ENCODE data around the gene MAGI1.
"Not testable (repeated sequence)": the region's sequence is repeated elsewhere in the genome, so short reads cannot be mapped to it uniquely, and the experiment has no call there.

MAGI1 gene

GRCh38 chr3:65864357-65864904 is 174.3 kb downstream of the MAGI1 start:
- H3K27ac Mint-ChIP-seq, result no peak overlapping the region
- no peak overlapping the region for H3K4me3 Mint-ChIP-seq
- H3K9me3 Mint-ChIP-seq, result no peaks in the 10 kb centered on the region
- H3K4me1 Mint-ChIP-seq, result no peaks in the 10 kb centered on the region
- H3K27me3 Mint-ChIP-seq, result no peaks in the 10 kb centered on the region
- ATAC-seq, result no peak
- H3K36me3 Mint-ChIP-seq, result no peaks in the 10 kb centered on the region

DNA sequence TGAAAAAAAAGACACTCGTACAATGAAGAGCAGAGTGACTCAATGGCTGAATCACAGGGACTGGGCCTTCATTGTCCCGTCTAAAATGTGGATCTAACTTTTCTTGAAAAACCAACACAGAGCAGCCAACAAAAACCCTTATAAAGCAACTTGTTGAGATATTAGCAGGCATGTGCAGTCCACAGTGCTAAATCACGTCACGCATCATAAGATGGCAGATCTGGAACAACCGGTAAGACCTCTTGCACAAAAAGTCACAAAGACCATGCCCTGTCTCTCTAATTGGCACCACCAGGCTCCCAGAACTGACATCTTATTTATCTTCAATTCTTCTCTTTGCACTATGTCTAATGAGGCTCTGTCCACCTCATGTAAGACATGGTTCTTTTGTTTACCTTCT is 177.0 kb downstream of the MAGI1 start:
- Mint-ChIP-seq H3K27me3 (no peaks in the 10 kb centered on the region), H3K4me1 (no peaks in the 10 kb centered on the region), H3K4me3 (no peak overlapping the region), H3K9me3 (no peaks in the 10 kb centered on the region), H3K36me3 (no peaks in the 10 kb centered on the region), H3K27ac (no peak overlapping the region)
- ATAC-seq, result no peak

- not testable (repeated sequence) for H3K9me3 Mint-ChIP-seq, H3K27ac Mint-ChIP-seq, H3K4me1 Mint-ChIP-seq, ATAC-seq, H3K4me3 Mint-ChIP-seq, H3K27me3 Mint-ChIP-seq, H3K36me3 Mint-ChIP-seq
Observed at GRCh38 chr3:65859612-65860011, 179.1 kb downstream of the MAGI1 start.

DNA sequence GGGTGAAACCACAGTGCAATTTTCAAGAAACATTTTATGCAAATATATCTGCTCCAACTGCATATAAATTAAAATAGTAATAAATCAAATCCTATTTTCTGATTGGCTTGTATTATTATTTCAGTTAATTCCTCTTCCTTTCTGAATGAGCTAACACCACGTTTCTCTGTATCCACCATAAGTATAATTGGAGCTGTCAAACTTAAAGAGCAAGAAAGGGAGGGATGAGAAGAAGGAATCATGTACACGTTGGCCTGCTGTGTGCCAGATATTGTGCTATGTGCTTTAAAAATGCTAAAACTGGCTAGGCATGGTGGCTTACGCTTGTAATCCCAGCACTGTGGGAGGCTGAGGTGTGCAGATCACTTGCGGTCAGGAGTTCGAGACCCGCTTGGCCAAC is 180.0 kb downstream of the MAGI1 start:
- Mint-ChIP-seq H3K4me1 (no peaks in the 10 kb centered on the region), H3K36me3 (no peaks in the 10 kb centered on the region), H3K9me3 (peaks cover 2% of the 10 kb centered on the region), H3K27me3 (no peaks in the 10 kb centered on the region), H3K27ac (no peak overlapping the region), H3K4me3 (no peak overlapping the region)
- no peak for ATAC-seq

DNA sequence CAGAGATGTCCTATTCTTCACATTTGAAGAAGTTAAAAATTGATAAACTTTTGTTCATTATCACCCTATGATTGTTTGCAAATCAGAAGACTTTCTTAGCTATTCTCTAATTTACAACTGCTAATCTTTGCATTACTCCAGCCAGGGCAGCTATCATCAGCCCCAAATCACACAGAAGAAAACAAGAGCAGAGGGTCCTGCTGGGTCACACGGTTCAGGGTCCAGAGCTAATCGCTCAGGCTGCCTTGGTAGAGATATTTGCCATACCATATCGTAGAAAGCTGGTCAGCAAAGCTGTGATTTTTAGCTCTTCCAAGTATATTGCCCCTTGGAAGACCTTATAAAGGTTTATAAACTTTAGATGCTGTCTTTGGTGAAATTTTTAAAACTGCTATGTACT is 181.4 kb downstream of the MAGI1 start:
- Mint-ChIP-seq H3K27ac (no peak overlapping the region), H3K9me3 (peaks cover 2% of the 10 kb centered on the region), H3K4me1 (no peaks in the 10 kb centered on the region), H3K36me3 (no peaks in the 10 kb centered on the region), H3K4me3 (no peak overlapping the region), H3K27me3 (no peaks in the 10 kb centered on the region)
- no peak for ATAC-seq

DNA sequence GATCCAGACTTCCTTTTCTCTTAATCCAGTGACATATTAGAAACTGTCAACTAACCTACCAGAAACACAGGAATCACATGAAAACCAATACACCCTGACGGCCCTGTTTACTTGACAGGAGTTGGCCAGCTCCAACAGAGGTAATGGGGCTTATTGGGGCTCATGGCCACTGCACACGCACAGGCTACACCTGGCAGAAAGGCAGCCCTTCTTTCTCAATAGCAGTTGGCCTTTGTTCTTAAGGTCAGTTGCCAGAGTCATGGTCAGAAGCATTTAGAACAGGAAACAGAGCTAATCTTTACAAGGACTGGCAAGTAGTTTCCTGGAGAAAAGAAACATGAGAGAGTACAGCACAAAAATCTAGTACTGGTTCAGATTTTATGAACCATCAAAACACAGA is 181.8 kb downstream of the MAGI1 start:
- H3K36me3 Mint-ChIP-seq, result no peaks in the 10 kb centered on the region
- no peak for ATAC-seq
- no peak overlapping the region for H3K27ac Mint-ChIP-seq
- no peaks in the 10 kb centered on the region for H3K4me1 Mint-ChIP-seq
- no peaks in the 10 kb centered on the region for H3K27me3 Mint-ChIP-seq
- H3K9me3 Mint-ChIP-seq, result peaks cover 2% of the 10 kb centered on the region
- H3K4me3 Mint-ChIP-seq, result no peak overlapping the region

DNA sequence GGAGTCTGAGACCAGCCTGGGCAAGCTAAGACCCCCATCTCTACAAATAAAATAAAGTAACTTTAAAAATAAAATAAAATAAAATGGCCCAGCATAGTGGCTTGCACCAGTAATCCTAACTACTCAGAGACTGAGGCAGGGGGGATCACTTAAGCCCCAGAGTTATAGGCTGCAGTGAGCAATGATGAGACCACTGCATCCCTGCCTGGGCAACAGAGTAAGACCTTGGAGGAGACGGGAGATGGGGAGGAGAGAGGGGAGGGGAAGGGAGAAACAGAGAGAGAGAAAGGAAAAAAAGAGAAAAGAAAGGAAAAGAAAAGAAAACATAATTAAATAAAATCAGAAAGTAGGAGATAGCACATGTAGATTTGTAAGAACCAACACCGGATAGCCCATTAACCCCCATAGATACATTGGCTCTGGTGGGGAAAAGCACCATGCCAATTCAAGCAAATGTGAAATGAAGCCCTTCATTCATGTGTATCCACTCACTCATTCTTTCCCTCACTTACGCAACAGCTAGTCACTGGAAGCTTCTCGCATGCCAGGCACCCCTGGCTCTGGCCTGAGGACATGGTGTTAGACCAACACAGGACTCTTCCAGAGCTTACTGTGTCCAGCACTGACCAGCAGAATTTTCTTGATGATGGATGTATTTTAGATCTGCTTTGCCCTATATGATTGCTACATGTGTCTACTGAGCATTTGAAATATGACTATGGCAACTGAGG is 183.2 kb downstream of the MAGI1 start:
- no peaks in the 10 kb centered on the region for H3K4me1 Mint-ChIP-seq
- no peak overlapping the region for H3K27ac Mint-ChIP-seq
- H3K4me3 Mint-ChIP-seq, result no peak overlapping the region
- H3K36me3 Mint-ChIP-seq, result no peaks in the 10 kb centered on the region
- H3K27me3 Mint-ChIP-seq, result no peaks in the 10 kb centered on the region
- no peak for ATAC-seq
- peaks cover 2% of the 10 kb centered on the region for H3K9me3 Mint-ChIP-seq

DNA sequence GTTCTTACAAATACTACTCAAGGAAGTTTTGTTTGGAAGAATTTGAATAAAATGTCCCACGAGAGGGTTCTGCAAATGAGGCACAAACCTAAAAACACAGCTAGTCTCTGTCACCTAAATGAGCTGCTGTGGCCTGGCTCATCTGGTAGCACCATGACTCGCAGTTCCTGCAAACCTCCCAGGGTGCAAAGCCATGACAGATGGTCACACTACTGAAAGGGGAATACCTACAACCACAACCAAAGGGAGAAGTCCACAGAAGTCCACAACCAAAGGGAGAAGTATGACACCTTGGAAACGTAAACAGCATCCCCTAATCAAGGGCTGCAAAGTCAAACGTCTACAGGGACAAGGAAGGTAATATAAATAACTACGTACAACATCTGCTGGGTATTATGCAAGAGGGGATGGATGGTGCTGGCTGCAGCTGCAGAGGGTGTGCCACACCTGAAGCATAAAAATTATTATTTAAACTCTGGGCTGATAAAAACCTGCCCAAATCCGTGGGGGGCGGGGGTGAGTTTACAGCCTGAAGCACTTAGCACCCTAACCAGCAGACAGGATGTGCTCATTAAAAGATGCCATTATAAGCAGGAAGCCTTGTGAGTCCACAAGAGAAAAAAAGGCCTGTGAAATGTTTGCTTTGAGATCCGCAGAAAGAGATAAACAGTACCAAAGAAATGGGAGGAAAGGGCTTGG is 184.0 kb downstream of the MAGI1 start:
- no peak for ATAC-seq
- Mint-ChIP-seq H3K27ac (no peak overlapping the region), H3K9me3 (peaks cover 2% of the 10 kb centered on the region), H3K36me3 (no peaks in the 10 kb centered on the region), H3K4me1 (no peaks in the 10 kb centered on the region), H3K27me3 (no peaks in the 10 kb centered on the region), H3K4me3 (no peak overlapping the region)

GRCh38 chr3:65851827-65852226 is 186.9 kb downstream of the MAGI1 start:
- Mint-ChIP-seq H3K27ac (no peak overlapping the region), H3K9me3 (peaks cover 2% of the 10 kb centered on the region), H3K27me3 (no peaks in the 10 kb centered on the region), H3K4me1 (no peaks in the 10 kb centered on the region), H3K36me3 (no peaks in the 10 kb centered on the region), H3K4me3 (no peak overlapping the region)
- ATAC-seq, result no peak

DNA sequence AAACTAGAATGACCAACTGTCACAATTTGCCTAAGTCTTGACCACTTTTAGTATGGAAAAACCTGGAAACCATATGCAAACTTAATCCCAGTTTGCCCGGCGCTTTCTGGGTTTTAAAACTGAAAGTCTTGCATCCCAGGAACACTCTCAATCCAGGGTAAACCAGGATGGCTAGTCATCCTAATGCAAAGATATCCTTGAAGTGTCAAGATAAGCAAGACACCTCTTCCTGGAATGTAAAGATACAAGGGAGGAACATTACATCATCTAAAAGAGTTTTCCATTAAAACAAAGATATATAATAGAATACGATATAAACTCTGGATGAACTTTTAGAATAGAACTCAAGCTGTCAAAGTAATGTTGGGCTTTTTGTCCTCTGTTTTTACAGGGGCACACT is 188.5 kb downstream of the MAGI1 start:
- no peaks in the 10 kb centered on the region for H3K27me3 Mint-ChIP-seq
- peaks cover 2% of the 10 kb centered on the region for H3K9me3 Mint-ChIP-seq
- no peaks in the 10 kb centered on the region for H3K36me3 Mint-ChIP-seq
- ATAC-seq, result no peak
- no peak overlapping the region for H3K27ac Mint-ChIP-seq
- no peak overlapping the region for H3K4me3 Mint-ChIP-seq
- no peaks in the 10 kb centered on the region for H3K4me1 Mint-ChIP-seq

DNA sequence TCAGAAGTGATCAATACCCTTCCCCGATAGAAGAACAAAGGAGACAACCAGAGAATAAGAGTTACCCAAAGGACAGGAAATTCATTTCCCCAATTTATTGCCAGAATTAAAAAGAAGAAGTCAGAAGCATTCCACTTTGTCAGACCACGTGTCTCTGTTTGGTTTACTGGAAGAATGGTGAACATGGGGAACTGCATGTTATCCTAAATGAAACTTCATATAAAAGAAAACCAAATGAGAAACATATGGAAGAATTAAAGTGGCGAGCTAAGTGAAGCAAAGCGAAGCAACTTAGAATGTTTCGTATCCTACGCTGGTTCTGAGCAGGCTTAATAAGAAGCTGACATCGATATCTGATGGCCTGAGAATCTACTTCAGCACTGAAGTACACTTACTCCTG is 190.7 kb downstream of the MAGI1 start:
- H3K36me3 Mint-ChIP-seq, result no peaks in the 10 kb centered on the region
- no peaks in the 10 kb centered on the region for H3K9me3 Mint-ChIP-seq
- no peak overlapping the region for H3K27ac Mint-ChIP-seq
- H3K4me3 Mint-ChIP-seq, result no peak overlapping the region
- no peaks in the 10 kb centered on the region for H3K27me3 Mint-ChIP-seq
- no peaks in the 10 kb centered on the region for H3K4me1 Mint-ChIP-seq
- no peak for ATAC-seq

GRCh38 chr3:65846936-65847335 is 191.8 kb downstream of the MAGI1 start:
- ATAC-seq, result no peak

GRCh38 chr3:65844370-65844769 is 194.3 kb downstream of the MAGI1 start:
- H3K4me3 Mint-ChIP-seq, result no peak overlapping the region
- H3K27ac Mint-ChIP-seq, result no peak overlapping the region
- H3K4me1 Mint-ChIP-seq, result no peaks in the 10 kb centered on the region
- H3K27me3 Mint-ChIP-seq, result no peaks in the 10 kb centered on the region
- no peaks in the 10 kb centered on the region for H3K9me3 Mint-ChIP-seq
- H3K36me3 Mint-ChIP-seq, result no peaks in the 10 kb centered on the region
- no peak for ATAC-seq

More at GRCh38 chr3:65846936-65847335, 191.8 kb downstream of the MAGI1 start:
- Mint-ChIP-seq H3K9me3 (no peaks in the 10 kb centered on the region), H3K36me3 (no peaks in the 10 kb centered on the region), H3K4me1 (no peaks in the 10 kb centered on the region), H3K27me3 (no peaks in the 10 kb centered on the region), H3K27ac (no peak overlapping the region), H3K4me3 (no peak overlapping the region)

GRCh38 chr3:65843732-65844131 is 195.0 kb downstream of the MAGI1 start:
- no peaks in the 10 kb centered on the region for H3K36me3 Mint-ChIP-seq
- H3K9me3 Mint-ChIP-seq, result no peaks in the 10 kb centered on the region
- ATAC-seq, result no peak
- no peaks in the 10 kb centered on the region for H3K4me1 Mint-ChIP-seq
- H3K27me3 Mint-ChIP-seq, result no peaks in the 10 kb centered on the region
- no peak overlapping the region for H3K27ac Mint-ChIP-seq
- no peak overlapping the region for H3K4me3 Mint-ChIP-seq

- no peak for ATAC-seq
- Mint-ChIP-seq H3K9me3 (peaks cover 2% of the 10 kb centered on the region), H3K27me3 (no peaks in the 10 kb centered on the region), H3K4me1 (no peaks in the 10 kb centered on the region), H3K4me3 (no peak overlapping the region), H3K27ac (no peak overlapping the region), H3K36me3 (no peaks in the 10 kb centered on the region)
Observed at GRCh38 chr3:65837604-65838003, 201.1 kb downstream of the MAGI1 start.

DNA sequence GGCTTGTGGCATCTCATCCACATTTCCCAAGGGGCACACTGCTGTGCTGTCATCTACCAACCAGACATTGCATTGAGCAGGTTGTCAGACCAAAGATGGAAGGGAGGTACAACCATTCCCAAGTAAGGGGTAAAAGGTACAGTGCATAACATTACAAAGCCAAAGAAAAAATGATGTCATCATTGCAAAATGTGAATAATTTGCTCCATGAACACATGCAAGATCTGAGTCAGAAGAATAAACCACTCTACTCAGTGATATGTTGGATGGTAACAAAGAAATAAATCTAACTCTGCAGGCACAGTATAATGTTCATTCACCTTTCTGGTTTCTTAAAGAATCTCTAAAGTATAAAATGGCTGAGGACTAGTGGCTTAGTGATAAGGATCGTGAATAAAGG is 202.7 kb downstream of the MAGI1 start:
- H3K27me3 Mint-ChIP-seq, result no peaks in the 10 kb centered on the region
- H3K27ac Mint-ChIP-seq, result no peak overlapping the region
- no peaks in the 10 kb centered on the region for H3K36me3 Mint-ChIP-seq
- peaks cover 2% of the 10 kb centered on the region for H3K9me3 Mint-ChIP-seq
- H3K4me3 Mint-ChIP-seq, result no peak overlapping the region
- ATAC-seq, result no peak
- no peaks in the 10 kb centered on the region for H3K4me1 Mint-ChIP-seq
